Common myeloid progenitor, CD34-positive (primary cell): ENCODE data around the gene MRPL14.

Experiments used
- CTCF ChIA-PET: fragments of 350-600 bp; sonication (Branson Sonifier 250); formaldehyde crosslinking; loops from one replicate; lab custom pipeline; 2021; ENCODE audit warnings: antibody characterized with exemption; lab: Charles Lee
- POLR2A ChIA-PET: fragments of 350-600 bp; sonication (Branson Sonifier 250); formaldehyde crosslinking; loops from one replicate; lab custom pipeline; 2021; ENCODE audit warnings: antibody characterized with exemption; lab: Charles Lee
- DNase-seq, 3 donors: peaks; one replicate each; pipeline versions ENCODE4 v3.0.0 to v3.0.0-alpha.2; 2013
- H3K27ac ChIP-seq, 2 experiments: 1 replicate in 1 of 2; 2 replicates in 1 of 2; pipeline ENCODE4 v1.7.0; 2013; ENCODE audit warnings: inconsistent platforms in 2 of 2, low read length in 2 of 2, mild to moderate bottlenecking in 2 of 2, low read depth in 1 of 2, moderate library complexity in 1 of 2; ENCODE audit not compliant: severe bottlenecking in 2 of 2, insufficient read depth in 1 of 2, poor library complexity in 1 of 2
- H3K27me3 ChIP-seq, 5 experiments: replicated peaks in 2 of 5; 1 replicate in 3 of 5; 2 replicates in 2 of 5; pipeline versions ENCODE4 v1.6.1 to v1.7.0; 2013; ENCODE audit warnings: low read length in 4 of 5, mild to moderate bottlenecking in 2 of 5, moderate library complexity in 2 of 5, inconsistent platforms in 1 of 5; ENCODE audit not compliant: insufficient read depth in 5 of 5, control insufficient read depth in 4 of 5
- H3K36me3 ChIP-seq, 4 experiments: 1 replicate in 2 of 4; 2 replicates in 2 of 4; pipeline versions ENCODE4 v1.6.1 to v1.7.0; 2013; ENCODE audit warnings: low read length in 3 of 4, control low read depth in 1 of 4, mild to moderate bottlenecking in 1 of 4; ENCODE audit not compliant: control insufficient read depth in 4 of 4, insufficient read depth in 4 of 4
- H3K4me1 ChIP-seq, 4 experiments: 1 replicate in 3 of 4; 2 replicates in 1 of 4; pipeline versions ENCODE4 v1.6.1 to v1.7.1; 2013; ENCODE audit warnings: low read length in 3 of 4, mild to moderate bottlenecking in 3 of 4, control low read depth in 1 of 4, inconsistent platforms in 1 of 4, moderate library complexity in 1 of 4; ENCODE audit not compliant: control insufficient read depth in 4 of 4, insufficient read depth in 4 of 4; ENCODE audit errors: control extremely low read depth in 1 of 4
- H3K4me3 ChIP-seq, 7 experiments: 1 replicate in 4 of 7; 2 replicates in 3 of 7; pipeline versions ENCODE4 v1.5.1 to v1.7.0; 2013; ENCODE audit warnings: mild to moderate bottlenecking in 7 of 7, low read length in 6 of 7, moderate library complexity in 6 of 7, inconsistent platforms in 2 of 7, low read depth in 2 of 7, control low read depth in 1 of 7; ENCODE audit not compliant: insufficient read depth in 4 of 7, control insufficient read depth in 1 of 7; ENCODE audit errors: extremely low read depth in 1 of 7
- H3K9me3 ChIP-seq, 5 experiments: 1 replicate in 4 of 5; 2 replicates in 1 of 5; pipeline versions ENCODE4 v1.6.1 to v1.7.1; 2013; ENCODE audit warnings: low read length in 4 of 5, mild to moderate bottlenecking in 2 of 5, inconsistent platforms in 1 of 5, low read depth in 1 of 5, moderate library complexity in 1 of 5; ENCODE audit not compliant: control insufficient read depth in 4 of 5, insufficient read depth in 2 of 5; ENCODE audit errors: control extremely low read depth in 1 of 5
- WGBS: methylation state at CpG from one replicate; pipeline ENCODE4 v1.1.5; 2013; ENCODE audit not compliant: insufficient coverage; 5-methylcytosine and 5-hydroxymethylcytosine counted together

MRPL14 gene

DNA sequence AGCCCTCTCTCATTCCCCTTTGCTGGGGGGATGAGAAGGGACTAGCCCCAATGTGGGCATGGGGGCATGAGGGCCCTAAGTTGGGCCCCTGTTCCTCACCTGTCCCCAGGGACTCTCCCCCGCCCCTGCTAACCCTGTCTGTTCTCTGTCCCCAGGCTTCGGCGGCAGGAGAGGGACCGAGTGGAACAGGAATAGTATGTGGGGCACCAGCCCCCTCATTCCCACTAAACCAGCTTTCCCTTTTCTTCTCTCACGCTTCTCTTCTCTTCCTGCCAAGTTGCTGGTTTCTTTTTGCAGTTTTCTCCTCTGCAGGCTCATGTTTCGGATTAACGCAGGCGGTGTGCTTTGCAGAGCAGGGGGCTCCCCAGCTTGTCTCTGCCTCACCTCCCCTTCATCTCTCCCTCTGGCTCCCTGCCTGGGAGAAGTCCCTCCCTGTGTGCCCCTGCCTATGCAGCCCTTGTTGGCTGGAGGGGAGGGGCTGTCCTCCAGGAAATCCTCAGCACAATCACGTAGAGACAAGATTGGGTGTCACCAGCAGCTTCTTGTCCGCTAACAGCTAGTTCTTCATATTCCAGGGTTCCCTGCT lies 8.0 kb upstream of the MRPL14 start:
- CTCF ChIA-PET: interaction anchor here (1.1 to 2.3 kb wide), 3 partner anchors 19 to 33 kb away, joined by 3 to 6 read pairs (median 6); no protein-coding TSS in a partner anchor
- WGBS: 91% methylated on average over 5 of the region's 10 CpGs

GRCh38 chr6:44133981-44134711 lies 6.9 kb upstream of the MRPL14 start:
- DNase-seq: peak in 1 of 3 donors; percentile 32
- POLR2A ChIA-PET: no interaction called here
- 97% methylated on average over 6 of the region's 12 CpGs for WGBS
- Histone ChIP-seq H3K9me3 (no peaks in the 10 kb centered on the region), H3K27ac (peak overlapping the region in 1 of 2 experiments; percentile 63), H3K4me1 (peaks cover 0 to 6% (median 0%) of the 10 kb centered on the region in 4 experiments), H3K27me3 (peaks cover 0 to 5% (median 0%) of the 10 kb centered on the region in 5 experiments), H3K36me3 (no peaks in the 10 kb centered on the region), H3K4me3 (no peak overlapping the region)
- CTCF ChIA-PET: interaction anchor here (0.6 to 2.4 kb wide), 7 partner anchors 9 to 122 kb away, joined by 3 to 13 read pairs (median 4); no protein-coding TSS in a partner anchor

More for the DNA sequence above, 8.0 kb upstream of the MRPL14 start:
- no peak for DNase-seq
- Histone ChIP-seq H3K27ac (no peak overlapping the region), H3K9me3 (no peaks in the 10 kb centered on the region), H3K27me3 (no peaks in the 10 kb centered on the region), H3K36me3 (no peaks in the 10 kb centered on the region), H3K4me3 (no peak overlapping the region), H3K4me1 (peaks cover 0 to 6% (median 0%) of the 10 kb centered on the region in 4 experiments)
- POLR2A ChIA-PET: no interaction called here

- Histone ChIP-seq H3K4me1 (peaks cover 0 to 10% (median 4%) of the 10 kb centered on the region in 4 experiments), H3K27me3 (peaks cover 0 to 8% (median 5%) of the 10 kb centered on the region in 5 experiments), H3K27ac (peak overlapping the region in 1 of 2 experiments; percentile 63), H3K4me3 (no peak overlapping the region), H3K36me3 (no peaks in the 10 kb centered on the region), H3K9me3 (no peaks in the 10 kb centered on the region)
- no peak for DNase-seq
- CTCF ChIA-PET: interaction anchor here (0.5 to 2.4 kb wide), 11 partner anchors 8 to 165 kb away, joined by 3 to 13 read pairs (median 4); no protein-coding TSS in a partner anchor
- WGBS: 51% methylated on average over 4 of the region's 9 CpGs
- POLR2A ChIA-PET: no interaction called here
Observed at GRCh38 chr6:44133003-44133931, 6.0 kb upstream of the MRPL14 start.

DNA sequence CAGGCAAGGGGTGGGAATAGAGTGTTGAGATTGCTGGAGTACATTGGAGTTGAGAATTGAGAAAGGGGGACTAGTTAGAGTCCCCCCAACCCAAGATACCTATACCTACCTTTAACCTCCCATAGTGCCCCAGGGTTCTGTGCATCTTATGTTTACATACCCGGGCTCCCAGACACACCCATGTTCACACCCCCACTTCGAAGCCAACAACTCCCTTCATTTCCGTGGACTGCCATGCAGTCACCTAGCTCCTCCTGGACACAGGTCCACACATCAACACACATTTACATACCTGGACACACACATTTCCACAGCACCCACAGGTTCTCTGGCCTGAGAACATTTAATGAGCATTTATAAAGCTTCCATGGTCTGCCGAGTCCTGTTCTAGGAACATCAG lies 5.2 kb upstream of the MRPL14 start:
- H3K9me3 ChIP-seq: no peaks in the 10 kb centered on the region

DNA sequence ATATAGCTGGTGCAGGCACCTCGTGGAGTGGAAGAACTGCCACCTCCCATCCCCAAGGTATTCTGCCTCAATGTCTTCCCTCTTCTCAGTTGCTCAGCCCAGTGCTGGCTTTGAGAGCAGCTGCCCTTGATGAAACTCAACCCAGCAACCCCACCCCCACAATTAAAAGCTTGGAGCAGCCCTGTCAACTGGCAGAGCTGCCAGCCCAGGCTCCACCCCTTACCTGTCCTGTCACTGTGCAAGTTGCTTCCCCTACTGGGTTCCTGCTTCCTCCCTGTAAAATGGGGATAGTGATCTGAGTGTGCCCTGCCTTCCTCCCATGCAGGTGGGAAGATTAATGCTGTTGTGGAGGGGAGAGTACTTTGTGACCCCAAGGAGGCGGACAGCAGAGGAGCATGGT lies 4.6 kb upstream of the MRPL14 start:
- Histone ChIP-seq H3K27me3 (peaks cover 0 to 9% (median 7%) of the 10 kb centered on the region in 5 experiments), H3K4me3 (no peak overlapping the region), H3K4me1 (peaks cover 0 to 15% (median 10%) of the 10 kb centered on the region in 4 experiments), H3K27ac (no peak overlapping the region), H3K9me3 (no peaks in the 10 kb centered on the region), H3K36me3 (no peaks in the 10 kb centered on the region)
- POLR2A ChIA-PET: interaction anchor here (0.7 kb wide), 1 partner anchor 16 kb away, joined by 6 read pairs; no protein-coding TSS in a partner anchor
- 100% methylated on average over 1 of the region's 2 CpGs for WGBS
- CTCF ChIA-PET: interaction anchor here (0.5 to 2.4 kb wide), 8 partner anchors 9 to 299 kb away, joined by 3 to 13 read pairs (median 4); no protein-coding TSS in a partner anchor
- DNase-seq: no peak

More for the DNA sequence above, 5.2 kb upstream of the MRPL14 start:
- Histone ChIP-seq H3K27me3 (peaks cover 0 to 9% (median 7%) of the 10 kb centered on the region in 5 experiments), H3K4me1 (peaks cover 0 to 15% (median 10%) of the 10 kb centered on the region in 4 experiments), H3K36me3 (no peaks in the 10 kb centered on the region), H3K27ac (no peak overlapping the region), H3K4me3 (no peak overlapping the region)
- DNase-seq: no peak
- ChIA-PET CTCF (interaction anchor here (0.9 to 2.4 kb wide), 8 partner anchors 8 to 300 kb away, joined by 3 to 13 read pairs (median 4); no protein-coding TSS in a partner anchor), POLR2A (no interaction called here)
- 95% methylated on average over 3 of the region's 4 CpGs for WGBS

GRCh38 chr6:44129841-44130322 lies 2.6 kb upstream of the MRPL14 start:
- no peak overlapping the region for H3K4me3 ChIP-seq
- POLR2A ChIA-PET: interaction anchor here (0.6 kb wide), 1 partner anchor 16 kb away, joined by 5 read pairs; no protein-coding TSS in a partner anchor
- peaks cover 0 to 13% (median 9%) of the 10 kb centered on the region in 5 experiments for H3K27me3 ChIP-seq
- peaks cover 0 to 4% (median 0%) of the 10 kb centered on the region in 4 experiments for H3K36me3 ChIP-seq
- 60% methylated on average over 1 of the region's 2 CpGs for WGBS
- no peaks in the 10 kb centered on the region for H3K9me3 ChIP-seq
- CTCF ChIA-PET: interaction anchor here (1.0 to 1.5 kb wide), 5 partner anchors 25 to 138 kb away, joined by 3 to 4 read pairs (median 3); no protein-coding TSS in a partner anchor
- peak in 2 of 3 donors; percentile 58 to 75 for DNase-seq
- peaks cover 9 to 32% (median 24%) of the 10 kb centered on the region in 4 experiments for H3K4me1 ChIP-seq
- H3K27ac ChIP-seq: no peak overlapping the region
